Left forelimb (tissue), 1 donor: ENCODE data around the gene C6orf132.

ENCODE experiments used
- DNase-seq: peaks from one replicate; pipeline ENCODE4 v3.0.0-alpha.2; 2018; ENCODE audit warnings: low spot score

Gene C6orf132

GRCh38 chr6:42105709-42106108 is 36.7 kb downstream of the C6orf132 start:
- no peak for DNase-seq

DNA sequence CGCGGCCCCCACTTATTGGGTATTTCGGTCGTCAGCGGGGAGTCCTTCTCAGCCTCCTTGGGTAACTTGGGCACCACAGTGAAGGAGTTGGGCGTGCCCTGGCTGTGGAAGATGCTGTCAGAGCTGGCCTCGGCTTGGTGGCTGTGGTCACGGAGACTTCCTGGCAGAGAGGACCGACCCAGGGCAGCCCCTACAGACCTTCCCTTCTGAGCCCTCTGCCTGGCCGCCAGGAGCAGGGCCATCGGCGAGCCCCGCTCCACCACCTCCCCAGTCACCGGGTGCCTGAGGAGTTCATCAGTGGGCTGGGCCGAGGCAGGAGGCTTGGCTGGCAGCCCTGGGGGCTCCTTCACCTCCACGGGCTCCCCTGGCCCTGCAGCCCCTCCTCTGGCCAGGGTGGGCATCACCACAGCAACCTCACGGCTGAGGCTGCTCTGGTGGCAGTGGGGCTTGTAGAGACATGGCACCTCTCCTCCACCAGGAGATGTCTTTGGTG is 37.2 kb downstream of the C6orf132 start:
- DNase-seq: no peak

DNA sequence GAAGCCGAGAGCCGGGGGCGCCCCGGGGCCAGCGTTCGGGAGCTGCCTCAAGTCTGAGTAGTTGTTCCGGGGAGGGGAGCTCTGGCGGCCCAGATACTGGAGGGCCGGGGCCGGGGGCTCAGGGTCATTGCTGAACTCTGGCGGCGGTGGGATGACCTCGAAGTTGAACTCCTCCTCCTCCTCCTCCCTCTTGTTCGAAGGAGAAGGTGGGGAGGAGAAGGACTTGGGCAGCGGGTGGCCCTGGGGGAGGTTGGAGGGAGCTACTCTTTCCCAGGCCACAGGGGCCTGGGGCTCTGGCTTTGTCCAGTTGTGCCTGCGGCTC is 37.7 kb downstream of the C6orf132 start:
- no peak for DNase-seq

- DNase-seq: no peak
Measured at GRCh38 chr6:42104095-42104803, 38.2 kb downstream of the C6orf132 start.

- no peak for DNase-seq
Measured at GRCh38 chr6:42103753-42104094, 38.7 kb downstream of the C6orf132 start.

DNA sequence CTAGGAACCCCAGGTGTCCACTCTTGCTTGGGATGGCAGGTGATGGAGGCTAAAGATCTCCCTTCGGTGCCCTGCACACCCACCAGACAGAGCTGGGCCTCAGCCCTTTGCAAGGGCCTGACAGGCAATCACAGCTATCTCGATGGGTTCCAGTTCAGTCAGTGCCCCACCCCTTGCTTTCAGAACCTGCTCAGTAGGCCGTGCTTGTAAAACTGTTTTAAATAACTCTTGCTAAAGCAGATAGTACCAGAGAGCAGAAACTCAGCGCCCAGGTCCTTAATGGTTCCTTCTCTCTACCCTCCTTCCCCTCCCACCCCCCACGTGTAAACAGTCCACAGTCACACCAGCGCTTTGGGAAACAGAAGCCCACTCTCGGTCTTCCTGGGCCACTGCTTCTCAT is 39.2 kb downstream of the C6orf132 start:
- no peak for DNase-seq

DNA sequence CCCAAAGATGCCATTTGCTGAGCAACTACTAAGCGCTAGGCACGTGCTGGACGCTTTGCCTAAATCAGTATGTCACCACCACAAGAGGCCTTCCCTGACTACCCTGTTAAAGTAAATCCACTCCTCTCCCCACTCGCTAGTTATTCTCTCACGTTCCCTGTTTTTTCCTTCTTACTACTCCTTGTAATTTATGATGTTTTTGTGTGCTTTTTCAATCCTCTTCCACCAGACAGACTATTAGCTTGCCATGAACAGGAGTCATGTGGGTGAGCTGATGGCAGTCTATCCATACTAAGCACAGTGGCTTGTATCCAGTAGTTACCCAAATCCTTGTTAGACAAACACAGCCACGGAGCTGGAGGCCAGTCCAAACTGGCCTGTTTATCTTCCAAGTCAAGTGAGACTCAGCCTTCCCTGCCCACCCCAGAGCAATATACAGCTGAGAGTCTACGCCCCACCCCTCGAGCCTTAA is 41.2 kb downstream of the C6orf132 start:
- DNase-seq: no peak

DNA sequence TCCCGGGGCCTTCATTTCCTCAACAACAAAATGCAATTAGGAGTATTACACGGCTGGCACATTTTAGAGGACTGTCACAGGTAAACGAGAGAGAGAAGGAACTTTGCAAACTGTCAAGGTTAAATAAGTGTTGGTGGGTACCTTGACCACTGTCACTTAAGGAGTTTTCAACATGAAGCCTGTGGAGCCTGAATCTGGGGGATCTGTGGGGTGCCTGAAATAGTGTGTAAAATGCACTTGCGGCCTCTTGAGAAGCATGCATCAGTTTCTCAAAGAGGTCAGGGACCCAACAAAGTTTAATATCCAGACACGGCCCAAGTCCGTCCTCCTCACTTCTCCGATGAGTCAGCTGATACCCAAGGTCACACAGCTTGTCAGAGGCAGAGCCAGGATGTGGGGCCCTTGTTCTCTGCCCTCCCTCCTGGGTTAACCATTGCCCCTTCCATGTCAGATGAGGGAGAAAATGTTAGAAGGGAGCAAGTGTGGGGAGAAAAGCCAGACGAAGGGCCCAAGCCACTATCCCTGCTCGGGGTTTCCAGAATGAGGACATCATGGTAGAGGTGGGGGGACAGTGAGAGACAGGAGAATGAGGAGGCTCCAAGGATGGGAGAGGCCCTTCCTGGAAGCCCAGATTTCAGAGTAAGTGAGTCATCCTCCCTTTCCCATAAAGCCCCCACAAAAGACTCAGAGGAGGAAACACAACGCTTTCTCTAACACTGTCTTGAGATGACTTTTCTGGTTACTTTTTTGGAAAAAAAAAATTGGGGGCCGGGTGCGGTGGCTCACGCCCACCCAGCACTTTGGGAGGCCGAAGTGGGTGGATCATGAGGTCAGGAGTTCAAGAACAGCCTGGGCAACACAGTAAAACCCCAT is 42.2 kb downstream of the C6orf132 start:
- DNase-seq: no peak

- no peak for DNase-seq
Measured at GRCh38 chr6:42099340-42100028, 42.9 kb downstream of the C6orf132 start.

DNA sequence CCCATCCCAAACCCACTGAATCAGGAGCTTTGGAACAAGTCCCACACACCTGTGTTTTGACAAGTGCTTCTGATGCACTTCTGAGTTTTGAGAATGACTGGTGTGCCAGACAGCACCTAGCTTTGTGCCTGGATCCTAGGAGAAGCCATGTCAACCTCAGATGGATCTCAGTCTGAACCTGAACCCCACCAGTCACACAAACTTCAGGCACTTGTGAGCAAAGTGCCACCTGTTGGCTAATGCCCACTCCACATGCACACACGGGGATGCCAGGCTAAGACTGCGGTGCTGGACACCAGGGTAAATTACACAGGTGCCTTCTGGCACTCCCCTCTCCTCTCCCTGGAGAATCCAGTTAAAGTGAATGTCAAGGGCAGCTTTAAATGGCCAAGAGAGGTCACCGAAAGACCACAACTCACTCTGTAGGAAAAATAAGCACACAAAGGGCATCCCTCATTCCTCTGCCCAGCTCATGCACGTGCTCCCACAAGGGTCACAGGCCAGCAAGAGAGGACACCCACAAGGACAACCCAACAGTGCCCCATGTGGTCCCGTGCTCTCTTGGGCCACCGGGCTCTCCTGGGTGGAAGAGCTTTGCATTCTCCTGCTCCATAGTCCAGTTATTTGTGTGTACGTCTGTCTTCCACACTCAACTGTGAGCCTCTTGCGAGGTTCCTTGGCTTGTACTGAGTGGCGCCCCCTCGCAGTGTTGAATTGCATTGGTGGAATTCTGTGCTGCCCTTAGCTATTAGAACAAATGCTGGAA is 46.5 kb downstream of the C6orf132 start:
- DNase-seq: no peak

DNA sequence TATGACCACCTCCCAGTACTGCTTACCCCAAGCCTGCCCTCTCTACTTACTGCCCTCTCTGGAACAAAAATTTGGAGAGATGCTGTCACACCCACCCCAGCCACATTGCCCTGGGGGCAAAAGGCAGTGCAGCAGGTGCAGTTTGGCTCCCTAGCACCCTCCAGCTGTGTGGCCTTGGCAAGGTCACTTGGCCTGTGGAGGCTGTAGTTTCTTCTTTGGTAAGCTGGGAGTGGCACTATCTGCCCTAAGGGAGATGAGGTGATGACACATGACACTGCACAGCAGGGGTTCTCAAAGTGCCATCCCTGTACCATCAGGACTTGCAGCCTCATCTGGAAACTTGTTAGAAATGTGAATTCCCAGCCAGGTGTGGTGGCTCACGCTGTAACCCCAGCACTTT is 47.3 kb downstream of the C6orf132 start:
- DNase-seq: no peak

GRCh38 chr6:42093582-42094329 is 48.7 kb downstream of the C6orf132 start:
- DNase-seq: no peak

DNA sequence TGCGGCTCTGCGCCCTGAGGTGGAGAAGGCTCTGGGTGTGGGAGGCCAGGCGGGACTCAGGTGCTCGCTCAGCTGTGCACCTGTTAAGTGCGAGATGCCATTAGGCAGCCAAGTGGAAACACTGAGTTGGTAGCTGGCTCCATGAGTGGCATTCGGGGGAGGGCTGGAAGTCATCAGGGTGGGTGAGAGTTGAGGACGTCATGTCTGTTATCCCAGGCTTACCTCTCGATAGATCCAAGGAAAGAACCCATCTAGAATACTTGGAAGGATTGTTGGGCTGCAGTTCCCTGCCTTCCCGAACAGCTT is 50.7 kb downstream of the C6orf132 start:
- DNase-seq: no peak

DNA sequence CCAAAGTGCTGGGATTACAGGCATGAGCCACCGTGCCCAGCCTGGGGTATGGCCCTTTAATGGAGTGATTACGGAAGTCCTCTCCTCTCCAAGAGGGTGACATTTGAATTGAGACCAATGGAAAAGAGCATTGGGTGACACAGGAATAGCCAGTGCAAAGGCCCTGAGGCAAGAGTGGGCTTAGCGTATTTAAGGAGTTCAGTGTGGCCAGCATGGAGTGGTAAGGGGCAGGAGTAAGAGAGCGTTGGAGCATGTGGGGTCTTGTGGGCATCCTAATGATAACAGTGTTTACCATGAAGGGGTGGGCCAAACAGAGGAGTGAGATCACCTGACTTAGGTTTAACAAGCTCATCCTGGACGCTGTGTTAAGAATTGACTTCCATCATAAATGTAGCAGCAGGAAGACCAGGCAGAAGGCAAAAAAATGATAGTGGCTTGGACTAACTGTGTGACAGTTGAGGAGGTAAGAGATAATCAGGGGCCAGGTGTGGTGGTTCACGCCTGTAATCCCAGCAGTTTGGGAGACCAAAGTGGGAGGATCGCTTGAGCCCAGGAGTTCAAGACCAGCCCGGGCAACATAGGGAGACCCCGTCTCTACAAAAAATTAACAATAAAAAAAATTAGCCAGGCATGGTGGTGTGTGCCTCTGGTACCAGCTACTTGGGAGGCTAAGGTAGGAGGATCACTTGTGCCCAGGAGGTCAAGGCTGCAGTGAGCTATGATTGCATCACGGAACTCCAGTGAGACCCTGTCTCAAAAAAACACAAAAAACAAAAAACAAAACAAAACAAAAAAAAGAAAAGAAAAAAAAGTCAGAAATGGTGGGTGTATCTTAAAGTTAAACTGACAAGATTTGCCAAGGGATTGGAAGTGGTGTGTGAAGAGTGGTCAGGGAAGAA is 51.4 kb downstream of the C6orf132 start:
- DNase-seq: no peak

- DNase-seq: no peak
Measured at GRCh38 chr6:42088101-42088591, 54.3 kb downstream of the C6orf132 start.

GRCh38 chr6:42086046-42087035 is 56.1 kb downstream of the C6orf132 start:
- DNase-seq: no peak

GRCh38 chr6:42084889-42085288 is 57.5 kb downstream of the C6orf132 start:
- DNase-seq: no peak

GRCh38 chr6:42083530-42083929 is 58.9 kb downstream of the C6orf132 start:
- no peak for DNase-seq

DNA sequence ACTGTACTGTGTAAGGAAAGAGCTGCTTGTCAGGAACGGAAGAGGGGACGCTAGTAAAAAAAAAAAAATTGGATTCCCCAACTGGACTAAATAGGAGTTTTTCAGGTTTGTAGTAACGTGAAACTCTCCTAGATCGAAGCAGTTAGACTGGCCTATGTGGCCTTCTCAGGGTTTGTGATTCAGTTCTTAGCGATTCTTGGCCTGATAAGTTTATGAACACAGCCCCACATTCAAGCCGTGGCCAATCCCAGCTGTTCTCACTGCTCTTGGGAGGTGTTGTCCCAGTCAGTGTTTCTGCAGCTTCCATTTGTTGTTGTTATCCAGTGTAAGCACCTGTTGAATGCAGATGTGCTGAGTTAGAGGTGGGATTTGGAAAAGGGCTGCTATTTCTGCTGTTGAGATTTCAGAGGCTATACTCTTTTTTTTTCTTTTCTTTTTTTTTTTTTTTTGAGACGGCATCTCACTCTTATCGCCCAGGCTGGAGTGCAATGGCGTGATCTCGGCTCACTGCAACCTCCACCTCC is 62.4 kb downstream of the C6orf132 start:
- DNase-seq: no peak
